Measurements from ENCODE around the gene CD151.

DNA sequence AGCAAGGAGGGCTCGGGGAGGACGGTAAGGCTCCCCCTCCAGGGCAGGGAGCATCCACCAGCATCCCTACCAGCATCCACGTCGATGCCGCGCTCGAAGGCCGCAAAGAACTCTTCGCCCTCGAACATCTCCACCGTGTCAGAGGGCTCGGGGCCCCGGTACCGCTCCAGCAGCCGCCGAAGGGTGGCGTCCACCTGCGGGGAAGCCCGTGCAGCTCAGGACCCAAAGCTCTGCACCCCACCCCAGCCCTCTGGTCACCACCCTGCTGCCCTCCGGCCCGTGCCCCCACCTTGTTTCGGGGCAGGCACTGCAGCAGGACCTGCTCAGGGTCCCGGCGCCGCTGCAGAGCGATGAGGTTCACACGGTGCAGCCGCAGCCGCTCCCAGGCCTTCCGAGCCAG, 32.3 kb upstream of the CD151 start:
- no peak for TF ChIP-seq CTCF (IDR thresholded peaks at IDR 0.05)
- no peak for TF ChIP-seq POLR2A (IDR thresholded peaks at IDR 0.05)

Data from thyroid gland (tissue), 4 donors.